Measurements from ENCODE around the gene EIF4A2.
"Not testable (repeated sequence)": the region's sequence is repeated elsewhere in the genome, so short reads cannot be mapped to it uniquely, and the experiment has no call there.

EIF4A2 gene

DNA sequence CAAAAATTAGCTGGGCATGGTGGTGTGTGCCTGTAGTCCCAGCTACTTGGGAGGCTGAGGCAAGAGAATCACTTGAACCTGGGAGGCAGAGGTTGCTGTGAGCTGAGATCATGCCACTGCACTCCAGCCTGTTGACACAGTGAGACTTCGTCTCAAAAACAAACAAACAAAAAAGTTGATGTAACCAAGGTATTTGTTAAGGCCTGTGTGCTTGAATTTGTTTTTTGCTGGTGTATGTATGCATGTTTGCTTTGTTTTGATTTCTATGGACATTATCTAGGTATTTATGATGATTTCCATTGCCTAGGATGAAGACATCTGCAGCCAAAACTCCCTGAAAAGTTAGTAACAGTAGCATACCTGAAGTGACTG lies 39.0 kb downstream of the EIF4A2 start:
- not testable (repeated sequence) for DNase-seq

DNA sequence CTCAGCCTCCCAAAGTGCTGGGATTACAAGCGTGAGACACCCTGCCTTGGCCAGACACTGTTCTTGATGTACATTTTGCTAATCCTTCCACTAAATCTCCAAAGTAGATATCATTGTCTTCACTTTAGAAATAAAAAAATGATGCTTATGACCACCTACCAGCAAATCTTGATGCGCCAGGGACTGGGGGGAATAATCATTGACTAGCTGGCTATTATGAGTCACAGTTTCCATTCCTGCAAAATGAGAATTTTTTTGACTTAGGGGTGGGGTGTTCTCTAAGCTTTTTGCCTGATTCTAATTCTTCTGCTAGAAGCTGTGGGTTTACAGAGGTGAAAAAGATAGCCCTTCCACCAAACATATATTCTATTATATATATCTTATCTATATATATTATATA lies 40.0 kb downstream of the EIF4A2 start:
- DNase-seq: no peak

- no peak for DNase-seq
These were observed 41.2 kb downstream of the EIF4A2 start for GRCh38 chr3:186824430-186825139.

DNA sequence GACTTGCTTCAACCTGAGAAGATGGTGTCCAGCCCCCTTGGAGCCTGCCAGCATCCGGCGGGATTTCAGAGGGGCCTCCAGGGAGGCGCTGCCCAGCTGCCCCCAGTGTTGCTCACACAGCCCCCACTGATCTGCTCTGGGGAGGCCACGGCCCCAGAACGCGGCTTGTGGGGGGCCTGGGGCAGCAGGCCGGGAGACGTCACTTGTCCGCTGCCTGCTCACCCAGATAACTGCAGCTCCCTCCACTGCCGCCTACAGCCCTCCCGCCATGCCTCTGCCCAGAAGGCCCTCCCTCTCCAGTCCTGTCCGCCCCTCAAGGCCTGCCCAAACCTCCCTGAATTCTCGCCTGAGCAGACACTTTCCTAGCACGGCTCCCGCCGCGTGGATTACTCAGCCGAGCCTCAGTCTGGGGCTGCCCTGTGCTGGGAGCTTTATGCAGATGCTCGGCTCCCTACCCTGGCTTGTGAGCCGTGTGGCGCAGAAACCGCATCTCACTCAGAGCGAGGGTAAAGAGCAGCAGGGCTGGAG lies 42.0 kb downstream of the EIF4A2 start:
- no peak for DNase-seq

- DNase-seq: no peak
These were observed 42.6 kb downstream of the EIF4A2 start for GRCh38 chr3:186825872-186826409.

- no peak for DNase-seq
These were observed 43.1 kb downstream of the EIF4A2 start for GRCh38 chr3:186826410-186826975.

DNA sequence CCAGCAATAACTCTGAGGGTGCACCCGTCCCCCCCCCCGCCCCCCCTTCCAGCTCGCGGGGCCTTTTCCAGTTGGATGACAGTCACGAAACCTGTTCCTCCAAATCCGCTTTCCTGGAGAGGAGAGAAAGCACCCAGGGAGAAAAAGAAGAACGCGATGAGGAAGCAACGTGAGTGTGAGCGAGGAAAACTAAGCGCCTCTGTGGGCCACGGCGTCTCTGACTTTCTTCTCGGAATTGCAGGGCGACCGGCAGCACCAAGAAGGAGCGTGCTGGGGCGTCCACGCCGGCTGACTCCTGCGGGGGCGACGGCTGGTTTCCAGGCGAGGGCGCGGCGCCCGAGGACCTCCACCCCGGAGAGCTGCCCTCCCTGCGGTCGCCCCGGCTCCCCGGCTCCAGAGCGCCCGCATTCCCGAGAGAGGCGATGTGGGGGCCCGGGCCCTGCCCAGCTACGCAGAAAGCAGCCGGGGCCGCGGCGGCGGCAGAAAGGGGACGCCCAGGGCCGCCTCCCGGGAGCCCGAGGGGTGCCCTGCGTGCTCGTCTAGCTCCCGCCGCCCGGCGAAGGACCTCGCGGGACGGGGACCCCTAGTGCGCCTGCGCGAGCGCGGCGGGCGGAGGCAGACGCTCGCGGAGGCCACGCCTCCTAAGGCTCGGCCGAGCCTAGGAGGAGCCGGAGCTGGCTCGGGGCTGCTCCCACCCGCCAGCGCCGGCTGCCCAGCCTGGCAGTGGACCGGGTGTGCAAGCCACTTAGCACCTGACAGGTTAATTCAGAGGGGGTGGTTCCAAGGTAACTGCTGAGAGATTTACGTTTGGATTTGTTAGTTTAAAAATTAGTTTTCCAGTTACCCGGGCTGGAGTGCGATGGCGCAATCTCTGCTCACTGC lies 43.8 kb downstream of the EIF4A2 start:
- peak; percentile 77 for DNase-seq

- no peak for DNase-seq
These were observed 45.0 kb downstream of the EIF4A2 start for GRCh38 chr3:186828340-186828739.

- DNase-seq: no peak
These were observed 48.4 kb downstream of the EIF4A2 start for GRCh38 chr3:186831798-186832197.

GRCh38 chr3:186832276-186832675 lies 48.9 kb downstream of the EIF4A2 start:
- DNase-seq: no peak

Data from activated CD4-positive, alpha-beta T cell treated with anti-CD3 and anti-CD28 coated beads for 1 hour (primary cell).